Activated naive CD8-positive, alpha-beta T cell treated with anti-CD3 and anti-CD28 coated beads for 36 hours (primary cell): ENCODE results near the gene CETP. TPM values are rescaled to one million over a fixed set of nuclear protein-coding genes. Genes with fewer than 3 reads are reported as not detected.
"Not testable (repeated sequence)": the region's sequence is repeated elsewhere in the genome, so short reads cannot be mapped to it uniquely, and the experiment has no call there.

ENCODE experiments used
- DNase-seq: peaks from one replicate; pipeline ENCODE4 v3.0.0; 2021
- H3K27ac Mint-ChIP-seq: one replicate; pipeline ENCODE4 v1.8.0; 2022; ENCODE audit warnings: mild to moderate bottlenecking, moderate library complexity, mixed read lengths
- H3K27me3 Mint-ChIP-seq: one replicate; pipeline ENCODE4 v1.8.0; 2022; ENCODE audit warnings: mild to moderate bottlenecking, mixed read lengths
- H3K36me3 Mint-ChIP-seq: one replicate; pipeline ENCODE4 v1.8.0; 2021; ENCODE audit warnings: mild to moderate bottlenecking, mixed read lengths
- H3K4me1 Mint-ChIP-seq: one replicate; pipeline ENCODE4 v1.8.0; 2021; ENCODE audit warnings: mixed read lengths
- H3K4me3 Mint-ChIP-seq: one replicate; pipeline ENCODE4 v1.8.0; 2022; ENCODE audit warnings: mild to moderate bottlenecking, moderate library complexity, mixed read lengths
- H3K9me3 Mint-ChIP-seq: one replicate; pipeline ENCODE4 v1.8.0; 2022; ENCODE audit warnings: mixed read lengths
- total RNA-seq, 2 experiments: library from RNA; stranded (reverse); gene quantifications; one replicate each; pipeline ENCODE4 v1.2.3, GENCODE V29; 2021

The CETP gene
- total RNA-seq, 2 experiments from 2014 or later: 0.12 TPM; not detected in 1

DNA sequence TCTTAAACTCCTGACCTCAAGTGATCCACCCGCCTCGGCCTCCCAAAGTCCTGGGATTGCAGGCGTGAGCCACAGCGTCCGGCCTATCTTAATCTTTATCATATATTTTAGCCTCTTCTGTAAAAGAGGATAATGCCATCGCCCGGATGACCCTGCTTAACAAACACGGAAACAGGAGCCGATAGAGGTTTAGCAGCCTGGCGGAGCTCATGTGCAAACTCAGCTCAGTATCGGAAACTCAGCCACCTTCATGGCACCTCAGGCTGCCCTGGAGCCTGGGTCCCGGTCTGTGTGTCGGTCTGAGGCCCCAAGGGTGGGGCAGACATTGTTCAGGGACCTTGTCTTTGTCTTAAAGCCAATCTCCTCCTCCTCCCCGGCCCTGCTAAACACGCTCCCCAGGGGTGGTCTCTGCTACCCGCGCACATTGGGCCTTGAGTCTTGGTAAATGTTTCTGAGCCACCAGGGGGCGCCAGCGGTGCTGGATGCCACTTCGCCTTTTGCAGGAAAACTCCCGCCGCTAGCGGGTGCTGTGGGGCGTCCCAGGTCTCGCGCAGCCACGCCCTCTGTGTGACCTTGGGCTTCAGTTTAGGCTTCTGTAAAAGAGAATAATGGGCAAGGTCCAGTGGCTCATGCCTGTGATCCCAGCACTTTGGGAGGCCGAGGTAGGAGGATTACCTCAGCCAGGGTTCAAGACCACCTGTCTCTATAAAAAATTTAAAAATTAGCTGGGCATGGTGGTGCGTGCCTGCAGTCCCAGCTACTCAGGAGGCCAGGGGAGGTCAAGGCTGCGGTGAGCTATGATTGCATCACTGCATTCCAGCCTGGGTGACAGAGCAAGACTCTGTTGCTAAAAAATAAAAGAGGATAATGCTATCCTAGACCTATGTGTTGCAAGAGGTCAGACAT lies 2.7 kb downstream of the CETP start:
- no peaks in the 10 kb centered on the region for H3K36me3 Mint-ChIP-seq
- H3K27ac Mint-ChIP-seq: peak overlapping the region; percentile 87
- H3K9me3 Mint-ChIP-seq: no peaks in the 10 kb centered on the region
- no peaks in the 10 kb centered on the region for H3K27me3 Mint-ChIP-seq
- DNase-seq: peak; percentile 93
- H3K4me3 Mint-ChIP-seq: no peak overlapping the region
- peaks cover 22% of the 10 kb centered on the region for H3K4me1 Mint-ChIP-seq

DNA sequence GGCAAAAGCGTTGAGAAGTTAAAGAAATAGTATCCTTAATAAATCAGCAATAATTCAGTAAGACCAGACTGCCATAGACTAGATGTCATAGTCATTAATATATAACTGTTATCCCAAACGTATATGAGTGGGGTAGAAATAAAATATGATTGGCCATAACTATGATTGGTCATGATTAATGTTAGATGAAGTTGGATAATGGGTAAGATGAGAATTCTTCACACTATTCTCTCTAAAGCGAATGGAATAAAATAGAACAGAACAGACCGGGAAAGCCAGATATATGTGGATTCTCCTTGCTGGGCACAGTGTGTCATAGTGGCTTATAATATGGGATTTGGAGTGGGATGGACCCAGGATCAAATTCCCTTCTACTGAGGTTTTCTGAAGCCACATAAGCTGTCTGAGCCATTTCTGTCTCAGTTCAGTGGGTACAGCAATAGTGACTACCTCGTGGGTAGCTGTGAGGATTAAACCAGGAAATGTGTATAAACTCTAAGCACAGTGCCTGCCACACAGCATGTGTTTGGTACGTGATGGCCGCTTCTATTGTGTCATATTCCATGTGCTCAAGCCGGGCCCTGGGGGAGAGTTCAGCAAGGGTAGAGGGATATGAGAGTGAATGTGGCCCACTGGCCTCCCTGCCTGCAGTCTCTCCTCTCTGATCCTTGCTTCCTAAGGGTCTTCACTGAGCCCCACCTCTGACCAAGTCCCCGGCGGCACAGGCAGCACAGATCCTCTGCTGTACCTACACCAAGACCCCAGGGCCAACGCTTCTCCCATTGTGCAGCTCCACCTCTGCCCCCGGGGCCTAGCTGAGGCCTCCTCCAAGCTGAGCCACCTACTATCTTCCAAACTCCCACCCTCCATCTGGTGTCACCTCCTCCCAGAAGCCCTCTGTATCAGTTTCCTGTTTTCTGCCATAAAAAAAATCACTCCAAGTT lies 3.7 kb downstream of the CETP start:
- Mint-ChIP-seq H3K36me3 (no peaks in the 10 kb centered on the region), H3K4me3 (peak overlapping the region; percentile 22), H3K9me3 (no peaks in the 10 kb centered on the region), H3K4me1 (peaks cover 22% of the 10 kb centered on the region), H3K27me3 (no peaks in the 10 kb centered on the region), H3K27ac (peak overlapping the region; percentile 87)
- DNase-seq: no peak

DNA sequence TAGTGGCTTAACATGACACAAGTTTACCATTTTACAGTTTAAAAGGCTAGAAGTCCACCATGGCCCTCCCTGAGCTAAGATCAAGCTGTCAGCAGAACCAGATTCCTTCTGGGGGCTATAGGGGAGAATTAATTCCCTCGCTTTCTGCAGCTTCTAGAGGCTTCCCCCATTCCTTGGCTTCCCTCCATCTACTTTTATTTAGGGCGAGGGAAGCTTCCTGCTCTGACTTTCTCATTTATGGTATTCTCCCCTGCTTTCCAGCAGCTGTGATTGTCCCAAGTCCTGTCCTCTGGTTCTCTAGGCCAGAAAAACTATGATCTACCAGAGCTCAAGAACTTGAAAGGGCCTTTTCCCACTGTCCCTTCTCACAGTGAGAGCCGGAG lies 4.3 kb downstream of the CETP start:
- no peak for DNase-seq
- Mint-ChIP-seq H3K4me1 (peaks cover 23% of the 10 kb centered on the region), H3K27ac (peak overlapping the region; percentile 87), H3K36me3 (no peaks in the 10 kb centered on the region), H3K9me3 (no peaks in the 10 kb centered on the region), H3K27me3 (no peaks in the 10 kb centered on the region), H3K4me3 (peak overlapping the region; percentile 22)

DNA sequence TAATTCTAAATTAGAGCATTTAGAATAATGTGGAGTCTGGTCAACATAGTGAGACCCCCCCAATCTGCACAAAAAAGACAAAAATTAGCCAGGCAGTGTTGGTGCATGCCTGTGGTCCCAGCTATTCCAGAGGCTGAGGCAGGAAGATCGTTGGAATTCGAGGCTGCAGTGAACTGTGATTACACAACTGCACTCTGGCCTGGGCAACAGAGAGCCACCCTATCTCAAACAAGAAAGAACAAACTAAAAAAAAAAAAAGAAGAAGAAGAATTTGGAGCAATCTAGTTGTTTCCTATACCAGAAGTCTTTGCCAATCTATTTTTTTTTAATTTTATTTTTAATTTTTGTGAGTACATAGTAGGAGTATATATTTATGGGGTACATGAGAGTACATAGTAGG lies 6.0 kb downstream of the CETP start:
- Mint-ChIP-seq H3K36me3 (no peaks in the 10 kb centered on the region), H3K4me3 (no peak overlapping the region), H3K27me3 (no peaks in the 10 kb centered on the region), H3K4me1 (peaks cover 26% of the 10 kb centered on the region), H3K27ac (no peak overlapping the region), H3K9me3 (no peaks in the 10 kb centered on the region)
- DNase-seq: no peak

DNA sequence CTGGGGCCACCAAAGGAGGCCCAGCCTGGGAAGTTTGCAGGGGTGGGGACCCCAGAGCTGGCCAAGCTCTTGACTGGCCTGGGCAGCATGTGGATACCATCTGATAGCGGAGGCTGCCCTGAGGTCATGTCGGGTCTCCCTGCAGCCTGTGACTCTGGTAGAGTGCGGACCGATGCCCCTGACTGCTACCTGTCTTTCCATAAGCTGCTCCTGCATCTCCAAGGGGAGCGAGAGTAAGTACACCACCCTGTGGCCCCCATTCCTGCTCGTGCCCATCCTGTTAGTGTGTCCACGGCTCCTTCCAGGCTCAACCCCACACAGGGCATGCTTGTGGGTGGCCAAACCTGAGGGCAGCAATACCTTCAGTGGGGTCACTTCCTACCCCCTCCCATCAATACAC lies 8.0 kb downstream of the CETP start:
- Mint-ChIP-seq H3K4me1 (peaks cover 34% of the 10 kb centered on the region), H3K9me3 (no peaks in the 10 kb centered on the region), H3K27me3 (no peaks in the 10 kb centered on the region), H3K4me3 (no peak overlapping the region), H3K36me3 (no peaks in the 10 kb centered on the region), H3K27ac (no peak overlapping the region)
- no peak for DNase-seq

DNA sequence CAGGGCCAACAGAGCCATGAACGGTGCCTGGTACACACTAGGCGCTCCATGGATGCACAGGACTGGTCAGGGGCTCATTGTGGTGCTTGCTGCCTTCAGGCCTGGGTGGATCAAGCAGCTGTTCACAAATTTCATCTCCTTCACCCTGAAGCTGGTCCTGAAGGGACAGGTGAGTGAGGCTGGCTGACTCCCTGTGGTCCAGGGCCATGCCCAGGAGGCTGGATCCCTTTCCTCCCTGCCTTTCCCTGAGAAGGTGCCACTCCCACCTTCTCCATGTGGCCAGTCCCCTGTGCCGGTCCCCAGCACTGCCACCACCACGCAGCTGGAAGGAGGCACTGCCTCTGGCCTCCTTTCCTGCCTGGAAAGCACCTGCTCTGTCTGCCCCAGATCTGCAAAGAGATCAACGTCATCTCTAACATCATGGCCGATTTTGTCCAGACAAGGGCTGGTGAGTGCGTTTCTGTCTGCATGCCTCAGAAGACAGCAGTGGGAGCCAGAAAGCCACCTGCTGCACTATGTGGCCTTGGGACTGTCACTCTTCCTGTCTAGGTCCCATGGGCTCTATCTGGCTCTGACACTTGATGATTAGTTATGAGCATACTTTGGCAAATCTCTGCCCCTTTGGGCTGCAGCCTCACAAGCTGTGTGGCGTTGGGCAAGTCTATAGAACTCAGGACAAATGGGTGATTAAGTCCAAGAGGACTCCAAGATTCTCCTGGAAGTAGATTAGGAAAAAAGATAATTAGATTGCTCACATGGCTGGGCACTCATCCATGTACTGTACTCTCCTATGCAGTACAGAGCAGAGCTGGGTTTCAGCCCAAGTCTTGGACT lies 9.4 kb downstream of the CETP start:
- no peaks in the 10 kb centered on the region for H3K27me3 Mint-ChIP-seq
- no peaks in the 10 kb centered on the region for H3K36me3 Mint-ChIP-seq
- no peak overlapping the region for H3K27ac Mint-ChIP-seq
- DNase-seq: no peak
- H3K4me1 Mint-ChIP-seq: peaks cover 34% of the 10 kb centered on the region
- no peaks in the 10 kb centered on the region for H3K9me3 Mint-ChIP-seq
- no peak overlapping the region for H3K4me3 Mint-ChIP-seq

DNA sequence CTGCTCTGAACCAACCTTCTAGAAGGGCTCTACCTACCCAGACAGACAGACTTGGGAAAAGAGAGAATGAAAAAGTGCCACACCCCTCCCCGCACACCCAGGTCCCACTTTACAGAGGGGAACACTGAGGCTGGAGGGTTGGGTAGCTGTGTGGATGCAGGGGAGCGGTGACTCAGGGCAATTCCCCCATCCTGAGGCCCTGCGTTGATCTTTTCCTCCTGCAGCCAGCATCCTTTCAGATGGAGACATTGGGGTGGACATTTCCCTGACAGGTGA lies 10.0 kb downstream of the CETP start:
- H3K36me3 Mint-ChIP-seq: no peaks in the 10 kb centered on the region
- H3K27ac Mint-ChIP-seq: no peak overlapping the region
- H3K4me3 Mint-ChIP-seq: no peak overlapping the region
- peaks cover 38% of the 10 kb centered on the region for H3K4me1 Mint-ChIP-seq
- H3K27me3 Mint-ChIP-seq: no peaks in the 10 kb centered on the region
- H3K9me3 Mint-ChIP-seq: no peaks in the 10 kb centered on the region
- DNase-seq: no peak

DNA sequence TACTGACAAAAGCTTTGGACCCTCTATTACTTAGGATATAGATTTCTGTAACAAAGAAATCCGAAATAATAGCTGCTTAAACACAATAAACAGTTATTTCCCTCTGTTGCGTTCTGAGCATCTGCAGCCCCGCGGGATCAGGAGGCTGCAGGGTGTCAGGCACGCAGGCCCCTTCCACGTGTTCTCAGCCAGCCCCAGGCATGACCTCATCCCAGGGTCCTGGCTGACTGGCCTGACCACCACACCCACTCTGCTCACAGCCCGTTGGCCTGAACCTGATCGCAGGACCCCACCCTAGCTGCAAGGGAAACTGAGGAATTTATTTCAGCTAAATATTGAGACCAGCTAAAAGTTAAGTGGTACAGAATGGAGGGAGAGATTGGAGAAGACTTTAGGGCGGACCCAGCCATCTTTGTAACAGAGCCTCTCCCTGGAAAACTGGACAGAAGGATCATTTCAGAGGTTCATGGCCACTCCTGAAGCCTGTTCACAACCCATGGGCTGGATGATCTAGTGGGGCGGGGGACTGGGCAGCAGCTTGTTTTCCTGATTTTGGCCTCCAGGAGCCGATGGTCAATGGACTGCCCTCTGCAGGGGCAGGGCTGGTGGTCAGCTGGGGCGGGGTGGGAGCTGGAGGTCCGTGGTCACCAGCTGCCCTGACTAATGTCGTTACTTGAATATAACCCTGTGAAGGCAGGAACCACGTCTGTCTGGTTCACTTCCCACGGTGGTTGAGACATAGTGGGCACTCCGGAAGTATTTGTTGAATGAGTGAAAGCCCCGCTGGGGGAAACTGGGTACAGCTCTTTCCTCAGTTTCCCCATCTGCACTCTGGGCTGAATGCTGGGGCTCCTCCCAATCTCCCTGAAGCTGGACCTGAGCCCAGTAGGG lies 10.9 kb downstream of the CETP start:
- H3K27me3 Mint-ChIP-seq: no peaks in the 10 kb centered on the region
- no peak for DNase-seq
- no peak overlapping the region for H3K4me3 Mint-ChIP-seq
- no peak overlapping the region for H3K27ac Mint-ChIP-seq
- peaks cover 2% of the 10 kb centered on the region for H3K36me3 Mint-ChIP-seq
- H3K4me1 Mint-ChIP-seq: peaks cover 38% of the 10 kb centered on the region
- H3K9me3 Mint-ChIP-seq: no peaks in the 10 kb centered on the region

DNA sequence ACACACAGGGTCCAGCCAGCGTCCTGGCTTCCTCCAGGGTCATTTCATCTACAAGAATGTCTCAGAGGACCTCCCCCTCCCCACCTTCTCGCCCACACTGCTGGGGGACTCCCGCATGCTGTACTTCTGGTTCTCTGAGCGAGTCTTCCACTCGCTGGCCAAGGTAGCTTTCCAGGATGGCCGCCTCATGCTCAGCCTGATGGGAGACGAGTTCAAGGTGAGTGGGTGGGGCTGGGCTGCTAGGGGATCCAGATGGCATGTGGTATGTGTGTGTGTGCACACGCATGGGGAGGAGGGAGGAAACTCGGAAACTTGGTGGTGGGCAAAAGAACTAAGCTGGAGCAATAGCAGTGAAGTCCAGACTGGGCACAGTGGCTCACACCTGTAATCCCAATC lies 11.5 kb downstream of the CETP start:
- no peak overlapping the region for H3K4me3 Mint-ChIP-seq
- no peak for DNase-seq
- no peaks in the 10 kb centered on the region for H3K9me3 Mint-ChIP-seq
- peaks cover 40% of the 10 kb centered on the region for H3K4me1 Mint-ChIP-seq
- no peaks in the 10 kb centered on the region for H3K27me3 Mint-ChIP-seq
- H3K27ac Mint-ChIP-seq: peak overlapping the region; percentile 13
- peaks cover 2% of the 10 kb centered on the region for H3K36me3 Mint-ChIP-seq

DNA sequence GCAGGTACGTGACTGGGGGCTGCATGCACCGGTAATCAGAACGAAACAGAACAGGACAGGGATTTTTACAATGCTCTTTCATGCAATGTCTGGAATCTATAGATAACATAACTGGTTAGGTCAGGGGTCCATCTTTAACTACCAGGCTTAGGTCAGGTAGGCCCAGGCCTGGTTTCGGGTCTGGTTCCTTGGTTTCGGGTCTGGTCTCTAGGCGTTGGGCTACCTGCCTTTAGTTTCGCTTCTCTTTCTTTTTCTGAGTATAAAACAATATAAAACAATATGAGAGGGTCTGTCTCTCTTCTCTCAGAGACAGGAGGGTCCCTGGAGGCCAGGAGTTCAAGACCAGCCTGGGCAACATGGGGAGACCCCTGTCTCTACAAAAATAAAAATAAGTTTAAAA lies 12.1 kb downstream of the CETP start:
- not testable (repeated sequence) for H3K27ac Mint-ChIP-seq, H3K4me3 Mint-ChIP-seq, H3K27me3 Mint-ChIP-seq, DNase-seq, H3K9me3 Mint-ChIP-seq, H3K36me3 Mint-ChIP-seq
- H3K4me1 Mint-ChIP-seq: peaks cover 41% of the 10 kb centered on the region

DNA sequence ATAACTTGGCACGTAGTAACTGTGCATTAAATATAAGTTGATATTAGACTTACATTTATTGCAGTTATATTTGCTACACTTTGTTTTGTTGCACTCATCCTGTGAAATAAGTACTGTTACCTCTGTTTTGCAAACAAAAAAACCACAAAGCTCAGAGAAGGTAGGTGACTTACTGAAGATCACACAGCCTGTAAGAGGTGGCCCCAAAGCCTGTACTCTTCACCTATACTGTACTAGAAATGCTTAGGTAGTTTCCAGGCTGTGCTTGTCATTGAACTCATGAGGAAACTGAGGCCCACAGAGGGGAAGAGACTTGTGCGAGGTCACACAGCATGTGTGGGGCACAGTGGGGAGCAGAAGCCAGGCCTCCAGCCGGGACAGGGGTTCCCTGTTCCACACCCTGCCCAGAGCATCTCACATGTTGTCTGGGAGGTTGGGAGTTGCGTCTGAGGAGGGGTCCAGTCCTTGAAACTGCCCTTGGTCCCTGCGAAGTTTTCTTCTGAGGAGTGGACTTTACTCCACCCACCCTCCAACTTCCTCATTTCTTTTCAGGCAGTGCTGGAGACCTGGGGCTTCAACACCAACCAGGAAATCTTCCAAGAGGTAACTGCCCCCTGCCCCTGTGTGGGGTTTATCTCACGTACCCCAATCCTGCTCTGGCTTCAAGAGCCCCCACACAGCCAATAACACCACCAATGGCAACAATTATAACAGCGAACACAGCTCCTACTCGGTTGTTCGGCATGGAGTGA lies 13.0 kb downstream of the CETP start:
- peak overlapping the region; percentile 32 for H3K27ac Mint-ChIP-seq

DNA sequence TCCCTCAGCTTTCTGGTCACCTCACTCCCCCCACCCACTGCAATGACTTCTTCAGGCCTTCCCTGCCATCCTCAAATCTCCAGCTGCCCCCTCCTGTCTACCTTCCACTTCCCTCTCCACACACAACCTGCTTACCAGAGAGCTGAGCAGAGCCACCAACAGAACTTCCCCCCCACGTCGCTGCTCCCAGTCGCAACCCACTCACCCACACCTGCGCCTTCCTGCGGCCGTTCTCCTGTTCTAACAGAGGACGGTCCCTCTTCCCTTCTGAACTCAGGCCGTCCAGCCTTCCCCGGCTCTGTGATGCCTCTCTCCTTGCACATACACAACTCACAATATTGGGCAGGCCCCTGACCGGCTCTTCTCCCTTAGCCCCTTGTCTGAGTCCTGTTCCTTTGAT lies 14.0 kb downstream of the CETP start:
- H3K27ac Mint-ChIP-seq: peak overlapping the region; percentile 56

More for the DNA sequence above, 13.0 kb downstream of the CETP start:
- peaks cover 2% of the 10 kb centered on the region for H3K36me3 Mint-ChIP-seq
- no peak overlapping the region for H3K4me3 Mint-ChIP-seq
- peaks cover 48% of the 10 kb centered on the region for H3K4me1 Mint-ChIP-seq
- DNase-seq: no peak
- H3K27me3 Mint-ChIP-seq: no peaks in the 10 kb centered on the region
- no peaks in the 10 kb centered on the region for H3K9me3 Mint-ChIP-seq

DNA sequence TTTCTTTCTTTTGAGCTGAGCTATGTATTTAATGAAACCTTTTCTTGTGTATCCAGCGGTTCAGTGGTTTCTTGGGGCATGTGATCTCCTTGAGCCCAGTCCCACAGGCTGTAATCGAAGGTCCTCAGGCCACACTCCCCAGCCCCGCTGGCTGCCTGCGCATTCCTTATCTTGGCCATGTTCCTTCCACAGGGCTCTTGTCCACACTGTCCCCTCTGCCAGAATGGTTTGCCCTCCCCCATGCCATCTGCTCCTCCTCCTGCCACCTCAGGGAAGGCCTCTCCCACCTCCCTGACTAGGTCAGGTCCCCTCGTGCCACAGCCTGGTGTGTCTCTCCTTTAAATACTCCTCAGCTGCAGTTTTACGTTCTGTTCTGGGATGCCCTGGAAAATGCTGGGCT lies 15.5 kb downstream of the CETP start:
- H3K27me3 Mint-ChIP-seq: no peaks in the 10 kb centered on the region
- peaks cover 4% of the 10 kb centered on the region for H3K9me3 Mint-ChIP-seq
- peaks cover 24% of the 10 kb centered on the region for H3K36me3 Mint-ChIP-seq
- no peak for DNase-seq
- H3K27ac Mint-ChIP-seq: peak overlapping the region; percentile 52
- H3K4me1 Mint-ChIP-seq: peaks cover 68% of the 10 kb centered on the region
- H3K4me3 Mint-ChIP-seq: no peak overlapping the region

More for the DNA sequence above, 14.0 kb downstream of the CETP start:
- H3K4me3 Mint-ChIP-seq: peak overlapping the region; percentile 9
- peaks cover 4% of the 10 kb centered on the region for H3K9me3 Mint-ChIP-seq
- H3K36me3 Mint-ChIP-seq: peaks cover 11% of the 10 kb centered on the region
- no peaks in the 10 kb centered on the region for H3K27me3 Mint-ChIP-seq
- DNase-seq: no peak
- H3K4me1 Mint-ChIP-seq: peaks cover 56% of the 10 kb centered on the region
